HG02973 (cell line): ENCODE data around the gene ACOT11.
"Not testable (repeated sequence)": the region's sequence is repeated elsewhere in the genome, so short reads cannot be mapped to it uniquely, and the experiment has no call there.

Experiments
- ATAC-seq: cut with Tn5 transposase; IDR thresholded peaks from one replicate; pipeline ENCODE4 v1.9.1; 2021; ENCODE audit warnings: moderate library complexity; ENCODE audit not compliant: unreplicated experiment

ACOT11 gene

DNA sequence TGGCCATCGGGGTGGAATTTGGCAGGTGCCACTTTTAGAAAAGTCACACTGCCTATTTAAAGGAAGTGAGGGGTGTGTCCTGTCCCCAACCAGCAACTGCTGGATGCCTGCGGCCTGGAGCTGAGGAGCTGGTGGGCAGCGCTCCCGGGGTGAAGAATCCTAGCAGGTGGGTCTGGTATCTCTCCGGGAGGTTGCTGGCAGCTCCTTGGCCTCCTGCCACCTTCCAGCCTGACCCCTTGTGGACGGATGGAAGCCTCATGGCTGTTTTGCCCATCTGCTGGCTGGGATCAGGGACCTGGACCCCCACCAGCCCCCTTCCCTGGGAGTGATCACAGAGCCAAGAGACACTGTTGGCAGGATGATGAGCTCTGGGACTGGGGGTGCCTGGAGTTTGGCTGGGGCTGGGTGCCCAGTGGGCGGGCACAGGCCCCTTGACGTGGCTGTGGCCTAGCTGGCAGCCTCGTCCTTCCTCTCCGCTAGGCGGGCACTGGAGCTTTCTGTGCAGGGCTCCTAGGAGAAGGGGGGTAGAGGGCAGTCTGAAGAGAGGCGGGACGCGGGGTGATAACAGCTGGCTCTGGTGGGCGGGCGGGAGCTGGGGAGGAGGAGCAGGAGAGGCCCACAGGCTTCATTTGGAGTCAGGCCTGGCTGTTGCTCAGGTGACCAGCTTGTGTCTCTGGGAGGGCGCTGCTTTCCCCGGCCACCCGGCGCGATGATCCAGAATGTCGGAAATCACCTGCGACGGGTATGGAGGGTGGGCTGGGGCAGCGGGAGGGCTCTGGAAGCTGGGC is at the start of gene ACOT11:
Gene ACOT11, plus strand, starts transcription at position 628 of the 788 bp plus-strand sequence. Its CDS starts 82 bp downstream, at position 710.
- no peak for ATAC-seq

DNA sequence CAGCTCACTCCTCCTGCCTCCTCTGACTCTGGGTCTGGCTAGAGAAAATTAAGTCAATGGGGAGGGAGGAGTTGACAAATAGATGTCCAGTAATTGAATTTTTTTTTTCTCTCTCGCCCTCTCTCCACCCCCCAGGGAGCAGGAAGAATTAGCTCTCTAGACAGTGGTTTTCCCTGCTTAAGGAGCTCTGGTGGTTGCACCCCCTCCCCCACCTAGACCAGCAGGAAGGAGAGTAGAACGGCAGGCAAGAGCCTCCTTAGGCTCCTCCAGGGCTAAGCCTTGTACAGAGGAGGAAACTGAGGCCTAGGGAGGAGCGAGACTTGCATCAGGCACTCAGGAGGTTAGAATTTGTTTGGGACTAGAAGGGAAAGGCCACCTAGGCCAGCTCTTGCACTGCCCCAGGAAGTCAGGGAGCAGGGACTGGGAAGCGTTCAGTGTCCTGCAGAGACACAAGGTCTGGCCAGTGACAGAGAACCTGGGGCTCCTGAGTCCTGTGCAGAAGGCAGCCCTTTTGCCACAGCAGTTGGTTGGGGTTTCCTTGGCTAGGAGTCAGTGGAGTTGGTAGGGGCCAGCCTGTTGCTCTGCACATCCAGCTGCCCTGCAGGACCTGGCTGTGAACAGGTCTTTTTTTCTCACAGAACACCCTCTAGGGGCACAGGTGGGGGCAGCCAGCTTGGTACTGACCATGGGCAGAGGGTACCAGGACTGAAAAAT is 49.5 kb upstream of the ACOT11 start:
- ATAC-seq: no peak

DNA sequence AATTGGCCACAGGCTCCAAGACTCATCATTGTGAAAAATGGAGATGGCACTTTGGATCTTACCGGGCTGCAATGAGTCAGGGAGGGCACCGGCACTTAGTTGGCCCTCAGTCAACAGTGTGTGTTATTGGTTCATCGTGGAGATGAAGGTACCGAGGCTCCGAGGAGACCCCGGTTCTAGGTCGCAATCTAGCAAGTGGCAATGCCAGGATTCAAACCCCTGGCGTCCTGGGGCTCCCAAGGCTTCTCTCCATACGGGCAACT is 49.0 kb upstream of the ACOT11 start:
- ATAC-seq: no peak

DNA sequence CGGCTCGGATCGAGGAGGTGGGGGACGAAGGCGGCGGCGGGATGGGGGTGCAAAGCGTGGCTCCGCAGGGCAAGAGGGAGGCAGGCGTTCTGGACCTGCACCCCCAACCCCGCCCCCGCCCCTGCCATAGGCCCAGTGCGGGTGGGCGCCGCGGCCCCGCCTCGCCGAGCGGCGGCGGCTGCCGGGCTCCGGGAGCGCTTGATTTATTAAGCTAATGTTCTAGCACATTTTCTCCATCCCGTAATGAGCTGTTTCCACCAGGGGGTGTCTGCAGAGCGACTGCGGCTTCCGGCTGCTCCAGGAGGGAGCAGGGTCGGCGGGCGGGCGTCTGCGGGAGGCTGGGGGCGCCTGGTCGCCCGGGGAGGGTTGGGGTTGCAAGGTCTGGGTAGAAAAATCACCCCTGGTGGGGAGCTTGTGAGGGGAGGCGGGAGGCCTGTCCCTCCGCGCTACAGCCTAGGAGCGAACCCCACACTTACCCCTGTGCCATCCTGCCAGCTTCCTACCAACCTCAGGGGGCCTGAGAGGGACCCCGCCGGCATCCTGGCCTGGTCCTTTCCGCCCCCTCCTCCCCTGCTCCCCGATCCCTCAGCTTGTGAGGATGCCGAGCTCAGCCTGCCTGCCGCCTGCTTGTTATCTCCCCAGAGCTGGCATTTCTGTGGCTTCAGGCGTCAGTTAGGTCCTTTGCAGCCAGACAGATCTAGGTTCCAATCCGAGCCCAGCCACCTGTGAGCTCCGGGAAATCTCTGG is 48.5 kb upstream of the ACOT11 start:
- ATAC-seq: no peak

DNA sequence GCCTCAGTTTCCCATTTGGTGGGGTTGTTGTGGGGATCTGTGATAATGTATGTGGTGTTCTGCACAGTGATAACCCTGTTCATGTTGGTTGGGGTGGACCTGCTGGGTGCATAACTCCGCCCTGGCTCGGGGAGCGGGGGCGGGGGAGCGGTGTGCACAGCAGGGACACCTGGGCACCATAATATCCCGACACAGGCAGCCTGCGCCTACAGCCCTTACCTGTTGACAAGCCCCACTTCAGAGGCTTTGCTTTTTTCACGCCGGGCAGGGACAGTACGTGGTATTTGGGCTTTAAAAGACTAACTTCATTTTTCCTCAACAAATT is 48.0 kb upstream of the ACOT11 start:
- no peak for ATAC-seq

DNA sequence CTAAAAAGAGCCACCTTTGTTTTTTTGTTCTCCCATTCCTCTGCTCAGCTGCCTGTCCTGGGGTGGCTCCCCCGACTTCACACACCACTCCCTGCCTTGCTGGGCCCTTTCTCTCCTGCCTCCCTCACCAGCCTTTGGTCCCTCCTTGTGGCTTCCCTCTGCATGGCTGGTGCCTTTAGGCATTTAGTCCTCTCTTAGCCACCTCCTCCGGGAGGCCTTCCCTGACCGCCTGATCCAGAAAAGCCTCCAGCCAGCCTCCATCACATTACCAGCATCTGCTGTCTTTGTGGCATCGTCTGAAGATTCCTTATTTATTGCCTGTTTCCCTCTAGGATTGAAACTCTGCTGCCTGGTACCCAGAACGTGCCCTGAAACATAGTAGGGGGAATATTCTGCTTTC is 46.2 kb upstream of the ACOT11 start:
- no peak for ATAC-seq

DNA sequence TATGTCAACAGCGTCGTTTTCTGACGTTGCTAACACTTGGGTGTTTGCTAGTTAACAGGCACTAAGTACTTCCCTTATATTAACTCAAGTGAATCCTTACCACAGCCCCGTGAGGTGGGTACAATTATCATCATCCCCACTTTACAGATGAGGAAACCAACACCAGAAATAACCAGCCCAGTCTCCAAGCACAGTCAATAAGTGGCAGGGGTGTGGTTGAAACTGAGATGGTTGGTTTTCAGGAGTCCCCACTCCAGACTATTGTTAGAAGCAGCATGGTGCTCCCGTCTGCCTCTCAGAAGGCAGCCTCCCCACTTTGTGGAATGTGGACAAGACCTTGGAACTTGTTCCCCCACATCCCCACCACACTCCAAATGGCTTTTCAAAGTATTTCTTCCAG is 45.7 kb upstream of the ACOT11 start:
- no peak for ATAC-seq

DNA sequence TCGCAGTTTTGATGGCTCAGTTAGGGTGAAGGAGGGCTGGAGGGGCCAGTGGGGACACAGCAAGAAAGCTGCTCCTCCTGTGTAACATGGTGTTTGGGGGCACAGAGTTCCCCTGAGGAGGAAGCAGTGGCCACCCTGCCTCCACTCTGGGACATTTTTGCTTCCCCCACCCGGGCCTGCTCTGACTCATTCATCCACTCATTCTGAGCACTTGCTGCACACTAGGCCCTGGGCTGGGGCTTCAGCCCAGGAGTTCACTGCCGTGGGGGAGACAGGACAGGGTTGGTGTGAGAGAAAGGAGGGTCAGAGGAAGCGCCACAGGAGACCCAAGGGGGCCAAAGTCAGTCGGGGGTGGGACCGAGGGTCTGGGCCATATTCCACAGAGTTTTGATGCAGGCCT is 41.4 kb upstream of the ACOT11 start:
- no peak for ATAC-seq

DNA sequence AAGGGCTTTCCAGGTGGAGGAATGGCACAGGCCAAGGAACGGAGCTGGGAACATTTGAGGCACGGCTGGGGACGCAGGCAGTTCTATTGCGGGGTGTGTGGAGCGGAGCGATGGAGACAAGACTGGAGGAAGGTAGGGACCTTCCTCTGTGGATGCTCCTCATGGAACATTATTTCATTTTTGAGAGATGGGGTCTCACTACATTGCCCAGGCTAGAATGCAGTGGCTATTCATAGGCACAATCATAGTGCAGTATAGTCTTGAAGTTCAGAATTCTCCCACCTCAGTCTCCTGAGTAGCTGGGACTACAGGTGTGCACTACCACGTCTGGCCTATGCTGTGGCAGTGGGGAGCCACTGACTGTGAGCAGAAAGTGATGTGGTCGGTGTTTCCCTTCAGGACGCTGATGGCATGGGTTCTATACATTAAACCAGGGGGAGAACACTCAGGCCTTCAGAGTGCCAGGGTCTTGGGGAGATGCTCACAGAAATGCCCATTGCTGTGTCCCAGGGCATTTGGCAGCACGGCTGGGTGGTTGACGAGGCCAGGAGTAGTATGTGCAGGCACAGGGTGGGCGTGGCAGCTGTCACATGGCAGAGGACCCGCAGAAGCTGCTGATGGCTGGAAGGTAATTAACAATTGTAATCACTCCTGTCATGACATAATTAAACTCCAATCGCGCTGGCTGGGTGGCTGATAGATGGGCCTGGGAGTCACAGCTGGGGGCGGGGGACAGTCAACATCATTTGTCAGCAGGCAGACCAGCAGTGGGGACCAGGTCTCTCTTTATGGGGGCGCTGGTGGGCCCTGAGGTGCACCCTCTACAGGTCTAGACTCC is 40.8 kb upstream of the ACOT11 start:
- ATAC-seq: no peak

DNA sequence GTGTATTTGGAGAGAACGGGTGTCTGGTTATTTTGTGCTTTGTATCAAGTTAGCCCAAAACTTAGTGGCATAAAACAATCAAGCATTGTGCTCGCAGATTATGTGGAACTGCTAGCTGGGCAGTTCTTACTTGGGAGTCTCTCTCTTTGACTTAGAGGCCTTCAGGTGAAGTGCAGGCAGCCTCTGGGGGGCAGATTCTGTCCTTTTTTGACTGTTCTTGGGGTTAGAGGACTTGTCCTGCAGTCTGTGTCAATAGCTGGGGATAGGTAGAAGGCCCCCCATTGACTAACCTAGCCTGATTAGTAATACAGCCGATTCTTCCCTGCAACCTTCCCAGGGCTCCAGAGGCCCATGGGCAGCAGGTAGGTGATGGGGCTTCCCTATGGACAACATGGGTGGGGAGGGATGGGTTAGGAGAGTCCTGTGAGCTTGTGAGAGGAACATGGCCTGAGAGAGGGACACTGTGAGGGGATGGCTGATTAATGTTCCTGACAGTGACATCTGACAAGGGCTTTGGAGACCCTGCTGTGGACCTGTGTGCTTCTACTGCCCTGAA is 37.2 kb upstream of the ACOT11 start:
- no peak for ATAC-seq

DNA sequence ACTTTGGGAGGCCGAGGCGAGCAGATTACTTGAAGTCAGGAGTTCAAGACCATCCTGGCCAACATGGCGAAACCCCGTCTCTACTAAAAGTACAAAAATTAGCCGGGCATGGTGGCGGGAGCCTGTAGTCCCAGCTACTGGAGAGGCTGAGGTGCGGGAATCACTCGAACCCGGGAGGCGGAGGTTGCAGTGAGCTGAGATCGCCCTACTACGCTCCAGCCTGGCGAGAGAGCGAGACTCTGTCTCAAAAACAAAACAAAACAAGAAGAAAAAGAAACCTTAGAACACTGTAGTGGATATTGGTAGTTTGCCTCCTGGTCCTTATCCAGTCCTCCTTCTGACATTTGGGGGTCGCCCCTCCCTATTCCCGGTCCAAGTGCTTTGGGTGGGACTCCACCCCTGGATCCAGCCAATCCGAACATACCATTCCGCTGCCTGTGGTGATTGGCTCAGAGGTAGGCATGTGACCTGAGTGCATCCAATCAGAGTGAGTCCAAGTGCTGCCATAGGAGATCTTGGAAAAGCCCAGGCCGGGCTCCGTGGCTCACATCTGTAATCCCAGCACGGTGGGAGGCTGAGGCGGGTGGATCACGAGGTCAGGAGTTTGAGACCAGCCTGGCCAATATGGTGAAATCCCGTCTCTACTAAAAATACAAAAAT is 34.0 kb upstream of the ACOT11 start:
- not testable (repeated sequence) for ATAC-seq

DNA sequence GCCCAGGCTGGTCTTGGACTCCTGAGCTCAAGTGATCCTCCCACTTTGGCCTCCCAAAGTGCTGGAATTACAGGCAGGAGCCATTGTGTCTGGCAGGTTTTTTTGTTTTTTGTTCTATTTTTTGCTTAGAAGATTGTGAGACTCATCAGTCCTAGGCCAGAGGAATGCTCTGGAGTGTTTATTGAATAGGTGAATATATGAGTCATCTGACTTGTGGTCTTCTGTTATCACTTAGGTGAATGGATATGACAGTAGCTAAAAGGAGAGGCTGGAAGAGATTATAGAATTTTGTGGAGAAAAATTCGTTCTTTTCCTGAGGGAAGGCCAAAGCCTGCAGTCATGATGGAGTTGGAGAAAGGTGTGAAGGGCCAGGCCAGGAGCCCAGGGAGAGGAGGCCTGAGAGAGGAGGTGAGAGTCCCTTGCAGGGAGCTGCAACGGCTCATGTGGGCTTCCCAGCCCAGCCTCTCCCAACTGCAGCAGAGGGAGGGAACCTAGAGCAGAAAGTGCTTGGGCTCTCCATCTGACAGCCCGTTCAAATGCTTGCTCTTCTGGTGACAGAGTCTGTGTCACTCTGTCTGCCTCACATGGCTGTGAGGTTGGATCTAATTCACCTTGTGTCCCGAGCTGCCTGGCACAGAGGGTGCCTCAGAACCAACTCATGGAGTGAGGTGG is 31.6 kb upstream of the ACOT11 start:
- no peak for ATAC-seq

DNA sequence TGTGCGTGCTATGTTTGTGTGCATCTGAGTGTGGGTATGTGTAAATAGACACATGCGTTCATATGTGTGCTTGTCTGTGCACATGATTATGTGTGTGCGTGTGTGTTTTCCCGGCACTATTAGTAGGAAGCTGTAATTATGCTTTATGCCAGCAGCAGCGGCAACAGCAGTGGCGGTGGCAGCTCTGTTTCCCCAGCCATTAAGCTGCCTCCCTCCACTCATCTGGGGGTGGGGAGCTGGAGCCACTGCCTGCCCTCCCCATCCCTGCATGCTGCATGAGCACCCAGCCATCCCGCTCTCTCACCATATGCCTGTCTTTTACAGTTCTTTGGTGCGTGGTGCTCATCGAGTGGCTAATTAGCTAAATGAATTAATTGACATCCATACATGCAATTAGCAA is 30.5 kb upstream of the ACOT11 start:
- no peak for ATAC-seq

DNA sequence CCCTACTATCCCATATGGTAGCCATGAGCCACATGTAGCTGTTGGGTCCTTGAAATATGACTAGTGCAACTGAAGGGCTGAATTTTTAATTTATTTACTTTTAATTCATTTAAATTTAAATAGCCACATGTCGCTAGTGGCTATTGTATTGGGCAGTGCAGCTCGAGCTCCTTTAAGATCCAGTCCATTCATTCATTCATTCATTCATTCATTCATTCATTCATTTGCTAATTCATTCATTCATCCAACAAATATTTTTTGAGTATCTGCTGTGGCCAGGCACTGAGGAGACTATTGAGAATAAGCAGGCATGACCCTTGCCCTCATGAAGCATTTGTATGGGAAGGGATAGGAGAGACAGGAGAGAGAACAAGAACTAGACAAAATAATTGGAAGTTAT is 29.5 kb upstream of the ACOT11 start:
- ATAC-seq: no peak

DNA sequence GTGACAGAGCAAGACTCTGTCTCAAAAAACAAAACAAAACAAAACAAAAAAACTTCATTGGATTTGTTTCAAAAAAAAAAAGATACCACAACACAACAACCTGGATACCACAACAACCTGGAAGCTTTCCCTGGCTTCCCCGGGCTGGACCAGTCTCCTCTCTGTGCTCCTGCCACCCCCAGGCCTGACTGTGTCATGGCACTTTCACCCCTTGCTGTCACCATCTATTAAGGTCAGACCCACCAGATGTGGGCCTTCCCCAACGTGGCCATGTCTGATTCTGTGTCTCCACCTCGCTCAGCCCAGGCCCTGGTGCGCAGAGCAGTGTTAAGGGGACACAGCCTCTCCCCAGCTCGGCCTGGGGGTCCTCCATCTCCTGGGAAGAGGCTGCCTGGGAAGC is 28.3 kb upstream of the ACOT11 start:
- ATAC-seq: no peak

DNA sequence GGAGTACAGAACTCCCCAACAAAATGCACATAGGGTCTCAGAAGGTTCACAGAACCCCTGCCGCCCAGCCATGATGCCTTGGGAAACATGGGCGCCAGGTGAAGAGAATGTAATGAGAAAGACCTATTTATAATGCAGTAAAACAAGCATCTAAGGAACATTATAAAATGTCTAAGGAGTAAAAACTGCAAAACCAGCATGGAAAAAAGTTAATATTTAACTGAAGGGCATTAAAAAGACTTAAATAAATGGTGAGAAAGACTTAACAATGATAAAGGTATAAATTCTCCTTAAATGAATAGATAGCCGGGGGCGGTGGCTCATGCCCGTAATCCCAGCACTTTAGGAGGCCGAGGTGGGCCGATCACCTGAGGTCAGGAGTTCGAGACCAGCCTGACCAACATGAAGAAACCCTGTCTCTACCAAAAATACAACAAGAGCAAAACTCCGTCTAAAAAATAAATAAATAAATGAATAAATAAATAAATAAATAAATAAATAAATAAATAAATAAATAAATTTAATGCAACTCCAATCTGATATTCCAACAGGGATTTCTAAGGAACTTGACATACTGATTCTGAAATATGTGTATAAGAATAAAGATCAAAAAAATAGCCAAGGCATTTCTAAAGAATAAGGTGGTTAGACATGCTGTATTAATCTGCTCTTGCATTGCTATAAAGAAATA is 27.3 kb upstream of the ACOT11 start:
- ATAC-seq: no peak

DNA sequence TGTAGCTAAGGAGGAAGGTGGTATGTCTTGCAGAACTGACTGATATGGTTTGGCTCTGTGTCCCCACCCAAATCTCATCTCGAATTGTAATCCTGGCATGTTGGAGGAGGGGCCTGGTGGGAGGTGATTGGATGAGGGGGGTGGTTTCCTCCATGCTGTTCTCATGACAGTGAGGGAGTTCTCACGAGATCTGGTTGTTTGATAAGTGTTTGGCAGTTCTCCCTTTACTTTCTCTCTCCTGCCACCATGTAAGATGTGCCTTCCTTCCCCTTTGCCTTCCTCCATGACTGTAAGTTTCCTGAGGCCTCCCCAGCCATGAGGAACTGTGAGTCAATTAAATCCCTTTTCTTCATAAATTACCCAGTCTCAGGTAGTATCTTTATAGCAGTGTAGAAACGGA is 21.5 kb upstream of the ACOT11 start:
- ATAC-seq: not testable (repeated sequence)

DNA sequence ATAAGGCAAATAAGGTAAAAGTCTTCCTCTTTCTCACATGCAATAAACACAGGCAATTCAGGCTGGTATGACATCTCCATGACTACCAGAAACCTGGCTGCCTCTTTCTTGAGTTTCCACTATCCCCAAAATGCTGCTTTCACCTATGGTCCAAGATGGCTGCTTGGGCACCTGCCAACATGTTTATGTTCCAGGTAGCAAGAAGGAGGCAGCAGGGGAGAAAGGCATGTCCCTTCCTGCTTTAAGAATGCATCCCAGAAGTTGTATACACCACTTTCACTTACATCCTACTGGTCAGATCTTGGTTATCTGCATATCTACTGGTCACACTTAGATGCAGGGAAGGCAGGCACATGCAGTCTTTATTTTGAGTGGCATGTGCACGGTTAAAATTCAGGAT is 19.4 kb upstream of the ACOT11 start:
- ATAC-seq: no peak

DNA sequence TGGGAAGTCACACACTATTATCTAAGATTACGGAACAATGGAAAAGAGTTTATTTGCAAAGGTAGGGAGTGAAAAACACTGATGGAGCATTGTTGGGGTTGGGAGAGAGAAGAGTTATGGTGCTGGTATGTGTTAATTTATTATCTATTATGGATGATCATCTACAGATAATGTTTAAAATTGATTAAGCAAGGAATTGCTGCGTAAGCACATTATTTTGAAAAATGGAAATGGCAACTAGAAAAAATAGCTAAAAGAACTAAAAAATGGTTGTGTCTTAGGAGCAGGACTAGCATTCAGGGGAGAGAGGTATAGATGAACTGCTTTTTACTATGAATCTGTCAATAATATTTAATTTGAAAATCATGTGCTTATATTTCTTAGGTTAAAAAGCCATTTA is 16.0 kb upstream of the ACOT11 start:
- ATAC-seq: no peak
